GM18867 (cell line): Measurements from ENCODE around the gene EPS8L1.
"Not testable (repeated sequence)": the region's sequence is repeated elsewhere in the genome, so short reads cannot be mapped to it uniquely, and the experiment has no call there.

ENCODE experiments used
- ATAC-seq: cut with Tn5 transposase; IDR thresholded peaks from one replicate; pipeline ENCODE4 v1.9.1; 2021; ENCODE audit warnings: mild to moderate bottlenecking, moderate library complexity; ENCODE audit not compliant: unreplicated experiment

The EPS8L1 gene

GRCh38 chr19:55092423-55093318 lies 17.0 kb downstream of the EPS8L1 start:
- ATAC-seq: no peak

GRCh38 chr19:55094456-55095259 lies 19.0 kb downstream of the EPS8L1 start:
- ATAC-seq: no peak

- ATAC-seq: no peak
Measured at GRCh38 chr19:55095260-55096060, 19.8 kb downstream of the EPS8L1 start.

- no peak for ATAC-seq
Measured at GRCh38 chr19:55096061-55096701, 20.5 kb downstream of the EPS8L1 start.

- no peak for ATAC-seq
Measured at GRCh38 chr19:55097864-55098715, 22.4 kb downstream of the EPS8L1 start.

GRCh38 chr19:55098716-55099556 lies 23.3 kb downstream of the EPS8L1 start:
- ATAC-seq: no peak

- no peak for ATAC-seq
Measured at GRCh38 chr19:55099557-55100506, 24.2 kb downstream of the EPS8L1 start.

- ATAC-seq: no peak
Measured at GRCh38 chr19:55101261-55101660, 25.6 kb downstream of the EPS8L1 start.

- no peak for ATAC-seq
Measured at GRCh38 chr19:55103190-55103589, 27.5 kb downstream of the EPS8L1 start.

- no peak for ATAC-seq
Measured at GRCh38 chr19:55105237-55105636, 29.6 kb downstream of the EPS8L1 start.

GRCh38 chr19:55106591-55106990 lies 30.9 kb downstream of the EPS8L1 start:
- no peak for ATAC-seq

GRCh38 chr19:55107252-55107651 lies 31.6 kb downstream of the EPS8L1 start:
- ATAC-seq: not testable (repeated sequence)

- ATAC-seq: no peak
Measured at GRCh38 chr19:55109527-55110291, 34.0 kb downstream of the EPS8L1 start.

- ATAC-seq: no peak
Measured at GRCh38 chr19:55111238-55111831, 35.7 kb downstream of the EPS8L1 start.

- ATAC-seq: no peak
Measured at GRCh38 chr19:55112246-55112776, 36.6 kb downstream of the EPS8L1 start.
